ENCODE results near the gene LCA5L. TPM values are rescaled to one million over a fixed set of nuclear protein-coding genes. Genes with fewer than 3 reads are reported as not detected.

The LCA5L gene
- total RNA-seq, 1 donor from 2014 or later = 1.1 TPM

DNA sequence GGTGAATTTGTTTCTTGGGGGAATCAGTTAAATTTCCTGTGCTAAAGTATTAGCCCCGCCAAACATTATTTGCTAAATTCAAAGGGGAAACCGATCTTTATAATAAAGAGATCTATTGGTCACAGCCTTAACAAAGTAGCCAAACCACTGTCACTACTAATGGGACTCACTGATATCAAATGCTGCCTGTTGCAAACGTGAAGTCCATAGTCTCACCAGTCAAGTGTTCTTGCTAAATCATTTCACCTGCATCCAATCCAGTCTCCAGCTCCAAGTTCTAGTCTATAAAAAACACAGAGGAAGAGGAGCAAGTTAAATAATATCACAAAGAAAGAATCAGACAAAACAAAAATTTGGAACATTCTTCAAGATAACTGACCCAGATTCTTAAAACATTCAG is 36.3 kb upstream of the LCA5L start:
- Mint-ChIP-seq H3K4me1 (ENCODE audit: unreplicated experiment) (peaks cover 16% of the 10 kb centered on the region), H3K27ac (ENCODE audit: unreplicated experiment) (no peak overlapping the region), H3K4me3 (ENCODE audit: unreplicated experiment) (no peak overlapping the region), H3K27me3 (ENCODE audit: unreplicated experiment) (peaks cover 20% of the 10 kb centered on the region), H3K36me3 (ENCODE audit: unreplicated experiment) (no peaks in the 10 kb centered on the region), H3K9me3 (ENCODE audit: unreplicated experiment) (no peaks in the 10 kb centered on the region)
- TF ChIP-seq, protein P1, sequence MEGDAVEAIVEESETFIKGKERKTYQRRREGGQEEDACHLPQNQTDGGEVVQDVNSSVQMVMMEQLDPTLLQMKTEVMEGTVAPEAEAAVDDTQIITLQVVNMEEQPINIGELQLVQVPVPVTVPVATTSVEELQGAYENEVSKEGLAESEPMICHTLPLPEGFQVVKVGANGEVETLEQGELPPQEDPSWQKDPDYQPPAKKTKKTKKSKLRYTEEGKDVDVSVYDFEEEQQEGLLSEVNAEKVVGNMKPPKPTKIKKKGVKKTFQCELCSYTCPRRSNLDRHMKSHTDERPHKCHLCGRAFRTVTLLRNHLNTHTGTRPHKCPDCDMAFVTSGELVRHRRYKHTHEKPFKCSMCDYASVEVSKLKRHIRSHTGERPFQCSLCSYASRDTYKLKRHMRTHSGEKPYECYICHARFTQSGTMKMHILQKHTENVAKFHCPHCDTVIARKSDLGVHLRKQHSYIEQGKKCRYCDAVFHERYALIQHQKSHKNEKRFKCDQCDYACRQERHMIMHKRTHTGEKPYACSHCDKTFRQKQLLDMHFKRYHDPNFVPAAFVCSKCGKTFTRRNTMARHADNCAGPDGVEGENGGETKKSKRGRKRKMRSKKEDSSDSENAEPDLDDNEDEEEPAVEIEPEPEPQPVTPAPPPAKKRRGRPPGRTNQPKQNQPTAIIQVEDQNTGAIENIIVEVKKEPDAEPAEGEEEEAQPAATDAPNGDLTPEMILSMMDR (IDR thresholded peaks at IDR 0.05) = no peak
- DNase-seq (ENCODE audit: extremely low spot score, unreplicated experiment) = no peak

DNA sequence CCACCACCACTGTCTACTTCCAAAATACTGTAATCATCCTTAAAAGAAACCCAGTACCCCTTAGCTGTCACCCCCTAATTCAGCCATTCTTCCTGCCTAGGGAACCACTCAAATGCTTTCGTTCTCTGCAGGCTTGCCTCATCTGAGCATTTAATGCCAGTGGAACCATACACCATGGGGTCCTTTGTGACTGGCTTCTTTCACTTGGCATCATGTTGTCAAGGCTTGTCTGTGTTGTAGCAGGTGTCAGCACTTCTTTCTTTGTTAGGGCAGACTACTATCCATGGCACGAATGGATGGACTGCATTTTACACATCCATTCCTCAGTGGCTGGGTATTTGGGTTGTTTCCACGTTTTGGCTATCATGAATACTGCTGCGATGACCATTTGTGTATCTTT is 34.7 kb upstream of the LCA5L start:
- H3K4me1 Mint-ChIP-seq (ENCODE audit: unreplicated experiment) = peaks cover 12% of the 10 kb centered on the region
- no peaks in the 10 kb centered on the region for H3K36me3 Mint-ChIP-seq (ENCODE audit: unreplicated experiment)
- H3K9me3 Mint-ChIP-seq (ENCODE audit: unreplicated experiment) = no peaks in the 10 kb centered on the region
- peaks cover 30% of the 10 kb centered on the region for H3K27me3 Mint-ChIP-seq (ENCODE audit: unreplicated experiment)
- TF ChIP-seq, protein P1 (IDR thresholded peaks at IDR 0.05) = no peak
- DNase-seq (ENCODE audit: extremely low spot score, unreplicated experiment) = no peak
- H3K4me3 Mint-ChIP-seq (ENCODE audit: unreplicated experiment) = no peak overlapping the region
- H3K27ac Mint-ChIP-seq (ENCODE audit: unreplicated experiment) = no peak overlapping the region

DNA sequence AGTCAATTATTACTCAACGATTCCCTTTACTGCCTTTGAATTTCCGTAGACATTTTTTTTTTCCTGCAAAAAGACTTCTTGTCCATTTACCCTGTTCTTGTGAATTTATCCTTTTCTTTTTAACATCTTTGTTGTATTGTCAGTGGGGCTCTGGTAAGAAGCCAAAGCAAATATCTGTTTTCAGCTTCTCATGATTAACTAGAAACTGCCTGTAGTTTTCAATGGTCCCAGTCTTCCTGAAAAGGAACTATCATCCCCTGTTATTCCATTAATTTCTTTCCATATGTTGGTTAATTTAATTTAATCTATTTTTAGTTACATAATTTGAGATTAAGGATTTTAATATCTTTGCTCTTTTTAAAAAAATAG is 34.2 kb upstream of the LCA5L start:
- no peak overlapping the region for H3K4me3 Mint-ChIP-seq (ENCODE audit: unreplicated experiment)
- TF ChIP-seq, protein P1 (IDR thresholded peaks at IDR 0.05) = no peak
- no peak overlapping the region for H3K27ac Mint-ChIP-seq (ENCODE audit: unreplicated experiment)
- H3K9me3 Mint-ChIP-seq (ENCODE audit: unreplicated experiment) = no peaks in the 10 kb centered on the region
- H3K4me1 Mint-ChIP-seq (ENCODE audit: unreplicated experiment) = peaks cover 7% of the 10 kb centered on the region
- H3K27me3 Mint-ChIP-seq (ENCODE audit: unreplicated experiment) = peaks cover 30% of the 10 kb centered on the region
- no peak for DNase-seq (ENCODE audit: extremely low spot score, unreplicated experiment)
- no peaks in the 10 kb centered on the region for H3K36me3 Mint-ChIP-seq (ENCODE audit: unreplicated experiment)

DNA sequence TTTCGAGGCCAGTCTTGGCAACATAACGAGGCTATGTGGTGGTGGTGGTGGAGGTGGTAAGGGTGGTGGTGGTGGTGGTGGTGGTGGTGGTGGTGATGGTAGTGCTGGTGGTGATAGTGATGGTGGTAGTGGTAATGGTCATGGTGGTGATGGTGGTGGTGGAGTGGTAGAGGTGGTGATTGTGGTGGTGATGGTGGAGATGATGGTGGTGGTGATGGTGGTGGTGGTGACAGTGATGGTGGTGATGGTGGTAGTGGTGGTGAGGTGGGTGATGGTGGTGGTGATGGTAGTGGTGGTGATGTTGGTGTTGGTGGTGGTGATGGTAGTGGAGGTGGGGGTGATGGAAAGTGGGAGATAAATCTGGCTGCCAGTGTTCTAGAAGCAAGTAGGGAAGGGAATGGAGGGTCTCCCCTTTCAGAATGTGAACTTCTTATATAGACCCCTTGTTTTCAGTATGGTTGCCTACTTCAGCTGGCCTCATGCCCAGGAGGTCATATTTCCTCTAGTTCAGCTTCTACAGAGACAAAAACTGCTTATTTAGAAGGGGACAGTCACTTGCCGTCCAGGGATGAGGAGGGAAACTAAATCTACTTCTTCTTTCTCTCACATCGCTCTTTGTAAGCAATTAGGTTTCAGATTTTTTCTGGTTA is 33.7 kb upstream of the LCA5L start:
- no peaks in the 10 kb centered on the region for H3K9me3 Mint-ChIP-seq (ENCODE audit: unreplicated experiment)
- no peak overlapping the region for H3K27ac Mint-ChIP-seq (ENCODE audit: unreplicated experiment)
- peaks cover 2% of the 10 kb centered on the region for H3K4me1 Mint-ChIP-seq (ENCODE audit: unreplicated experiment)
- H3K4me3 Mint-ChIP-seq (ENCODE audit: unreplicated experiment) = no peak overlapping the region
- no peak for DNase-seq (ENCODE audit: extremely low spot score, unreplicated experiment)
- TF ChIP-seq, protein P1 (IDR thresholded peaks at IDR 0.05) = no peak
- H3K36me3 Mint-ChIP-seq (ENCODE audit: unreplicated experiment) = no peaks in the 10 kb centered on the region
- peaks cover 30% of the 10 kb centered on the region for H3K27me3 Mint-ChIP-seq (ENCODE audit: unreplicated experiment)

DNA sequence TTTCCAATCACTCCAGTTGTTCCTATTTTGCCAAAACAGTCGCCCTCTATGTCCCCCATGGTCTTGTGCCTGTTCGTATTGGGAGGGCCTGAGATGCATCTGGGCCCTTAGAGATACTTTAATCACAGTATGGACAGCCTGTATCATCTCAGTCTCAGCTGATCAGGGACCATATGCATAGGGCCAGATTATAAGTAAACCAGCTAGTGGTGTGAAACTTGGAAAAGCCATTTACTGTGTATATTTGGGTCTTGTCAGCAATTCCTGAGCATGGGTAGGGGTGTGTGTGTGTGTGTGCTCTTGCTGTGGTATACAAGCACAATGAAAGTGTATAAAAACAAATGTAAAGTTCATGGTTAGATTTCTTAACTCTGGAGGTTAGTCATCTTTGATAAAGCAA is 29.0 kb upstream of the LCA5L start:
- H3K36me3 Mint-ChIP-seq (ENCODE audit: unreplicated experiment) = no peaks in the 10 kb centered on the region
- TF ChIP-seq, protein P1 (IDR thresholded peaks at IDR 0.05) = no peak
- no peak for DNase-seq (ENCODE audit: extremely low spot score, unreplicated experiment)
- H3K4me3 Mint-ChIP-seq (ENCODE audit: unreplicated experiment) = no peak overlapping the region
- peaks cover under 1% of the 10 kb centered on the region for H3K4me1 Mint-ChIP-seq (ENCODE audit: unreplicated experiment)
- H3K27me3 Mint-ChIP-seq (ENCODE audit: unreplicated experiment) = peaks cover 18% of the 10 kb centered on the region
- H3K9me3 Mint-ChIP-seq (ENCODE audit: unreplicated experiment) = no peaks in the 10 kb centered on the region
- H3K27ac Mint-ChIP-seq (ENCODE audit: unreplicated experiment) = no peak overlapping the region
